ENCODE results near the gene SLC37A3. TPM values are rescaled to one million over a fixed set of nuclear protein-coding genes. Genes with fewer than 3 reads are reported as not detected.

SLC37A3 gene
- total RNA-seq, 6 experiments from 2014 or later: 9.5 to 22.2 (median 13.6) TPM

GRCh38 chr7:140393756-140394306, 4.5 kb downstream of the SLC37A3 start:
- ATAC-seq (no peak), DNase-seq (no peak)
- 97% methylated on average over 9 of the region's 12 CpGs for WGBS (ENCODE audit: insufficient coverage, low coverage, low lambda C conversion rate, missing lambda C conversion rate)
- no peaks in the 10 kb centered on the region for H3K36me3 ChIP-seq
- H3K27ac ChIP-seq: no peak overlapping the region
- no peak for TF ChIP-seq POLR2A (IDR thresholded peaks at IDR 0.05)
- no peak for TF ChIP-seq CTCF (IDR thresholded peaks at IDR 0.05)
- no peaks in the 10 kb centered on the region for H3K9me3 ChIP-seq
- peaks cover 0 to 6% (median 0%) of the 10 kb centered on the region in 4 donors for H3K4me1 ChIP-seq
- intact Hi-C loops (cut with DNase I): no loop called here
- H3K4me3 ChIP-seq: no peak overlapping the region
- no peaks in the 10 kb centered on the region for H3K27me3 ChIP-seq

GRCh38 chr7:140391634-140392033, 6.7 kb downstream of the SLC37A3 start:
- H3K4me3 ChIP-seq: no peak overlapping the region
- ATAC-seq: no peak
- H3K36me3 ChIP-seq: no peaks in the 10 kb centered on the region
- no peak for TF ChIP-seq POLR2A (IDR thresholded peaks at IDR 0.05)
- TF ChIP-seq CTCF (IDR thresholded peaks at IDR 0.05): no peak
- 50% methylated on average over 1 of the region's 1 CpG for WGBS (ENCODE audit: insufficient coverage, low coverage, low lambda C conversion rate, missing lambda C conversion rate)
- intact Hi-C loops (cut with DNase I): no loop called here
- H3K9me3 ChIP-seq: no peaks in the 10 kb centered on the region
- H3K27ac ChIP-seq: no peak overlapping the region
- no peak for DNase-seq
- no peaks in the 10 kb centered on the region for H3K4me1 ChIP-seq
- no peaks in the 10 kb centered on the region for H3K27me3 ChIP-seq

GRCh38 chr7:140390466-140391190, 7.7 kb downstream of the SLC37A3 start:
- no peaks in the 10 kb centered on the region for H3K27me3 ChIP-seq
- DNase-seq (no peak), ATAC-seq (peak in 3 of 4 donors; percentile 22 to 35 (median 28))
- H3K27ac ChIP-seq: no peak overlapping the region
- TF ChIP-seq POLR2A (IDR thresholded peaks at IDR 0.05) (no peak), CTCF (IDR thresholded peaks at IDR 0.05) (no peak)
- intact Hi-C loops (cut with DNase I): no loop called here
- 78% methylated on average over 8 of the region's 8 CpGs for WGBS (ENCODE audit: insufficient coverage, low coverage, low lambda C conversion rate, missing lambda C conversion rate)
- H3K9me3 ChIP-seq: no peaks in the 10 kb centered on the region
- no peak overlapping the region for H3K4me3 ChIP-seq
- no peaks in the 10 kb centered on the region for H3K36me3 ChIP-seq
- H3K4me1 ChIP-seq: no peaks in the 10 kb centered on the region

GRCh38 chr7:140390034-140390433, 8.3 kb downstream of the SLC37A3 start:
- Histone ChIP-seq H3K4me1 (no peaks in the 10 kb centered on the region), H3K27me3 (no peaks in the 10 kb centered on the region), H3K4me3 (no peak overlapping the region), H3K9me3 (no peaks in the 10 kb centered on the region), H3K36me3 (no peaks in the 10 kb centered on the region), H3K27ac (no peak overlapping the region)
- DNase-seq: no peak
- intact Hi-C loops (cut with DNase I): no loop called here
- peak in 1 of 4 donors; percentile 9 for ATAC-seq
- no peak for TF ChIP-seq POLR2A (IDR thresholded peaks at IDR 0.05)
- no peak for TF ChIP-seq CTCF (IDR thresholded peaks at IDR 0.05)
- 59% methylated on average over 4 of the region's 4 CpGs for WGBS (ENCODE audit: insufficient coverage, low coverage, low lambda C conversion rate, missing lambda C conversion rate)
